GM19463 (cell line): ENCODE results near the gene RNF111.
"Not testable (repeated sequence)": the region's sequence is repeated elsewhere in the genome, so short reads cannot be mapped to it uniquely, and the experiment has no call there.

Experiments used
- ATAC-seq: cut with Tn5 transposase; IDR thresholded peaks from one replicate; pipeline ENCODE4 v1.9.1; 2021; ENCODE audit warnings: mild to moderate bottlenecking, moderate library complexity; ENCODE audit not compliant: unreplicated experiment

RNF111 gene

DNA sequence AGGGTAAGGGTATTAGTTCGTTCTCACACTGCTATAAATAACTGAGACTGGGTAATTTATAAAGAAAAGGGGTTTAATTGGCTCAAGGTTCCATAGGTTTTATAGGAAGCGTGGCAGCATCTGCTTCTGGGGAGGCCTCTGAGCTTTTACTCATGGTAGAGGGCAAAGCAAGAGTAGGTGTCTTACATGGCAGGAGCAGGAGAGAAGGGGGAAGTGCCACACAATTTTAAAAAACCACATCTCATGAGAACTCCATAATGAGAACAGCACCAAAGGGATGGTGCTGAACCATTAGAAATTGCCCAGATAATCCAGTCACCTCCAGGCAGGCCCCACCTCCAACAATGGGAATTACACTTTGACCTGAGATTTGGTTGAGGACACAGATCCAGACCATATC, 12.2 kb downstream of the RNF111 start:
- ATAC-seq: no peak

DNA sequence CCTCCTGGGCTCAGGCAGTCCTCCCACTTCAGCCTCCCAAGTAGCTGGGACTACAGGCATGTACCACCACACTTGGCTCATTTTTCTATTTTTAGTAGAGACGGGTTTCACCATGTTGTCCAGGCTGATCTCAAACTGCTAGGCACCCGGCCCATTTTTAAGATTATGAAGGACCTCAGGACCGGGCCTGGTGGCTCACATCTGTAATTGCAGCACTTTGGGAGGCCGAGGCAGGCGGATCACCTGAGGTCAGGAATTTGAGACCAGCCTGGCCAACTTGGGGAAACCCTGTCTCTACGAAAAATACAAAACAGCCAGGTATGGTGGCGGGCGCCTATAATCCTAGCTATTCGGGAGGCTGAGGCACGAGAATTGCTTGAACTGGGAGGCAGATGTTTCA, 12.8 kb downstream of the RNF111 start:
- not testable (repeated sequence) for ATAC-seq

DNA sequence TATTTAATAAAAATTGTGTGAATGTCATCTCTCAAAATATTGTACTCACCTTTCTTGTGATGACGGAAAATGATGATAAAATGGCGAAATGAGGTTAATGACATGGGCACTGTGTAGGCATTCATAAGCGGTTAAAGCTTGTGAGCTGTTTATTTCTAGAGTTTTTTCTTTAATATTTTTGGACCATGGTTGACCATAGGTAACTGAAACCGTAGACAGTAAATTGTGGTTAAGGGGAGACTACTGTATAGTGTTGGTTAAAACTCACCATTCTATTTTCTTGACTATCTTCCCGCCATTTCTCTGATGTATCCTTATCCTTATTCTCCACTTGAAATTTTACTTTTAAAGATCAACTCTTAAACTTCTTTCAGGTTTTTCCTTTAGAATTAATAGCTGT, 14.5 kb downstream of the RNF111 start:
- ATAC-seq: no peak

DNA sequence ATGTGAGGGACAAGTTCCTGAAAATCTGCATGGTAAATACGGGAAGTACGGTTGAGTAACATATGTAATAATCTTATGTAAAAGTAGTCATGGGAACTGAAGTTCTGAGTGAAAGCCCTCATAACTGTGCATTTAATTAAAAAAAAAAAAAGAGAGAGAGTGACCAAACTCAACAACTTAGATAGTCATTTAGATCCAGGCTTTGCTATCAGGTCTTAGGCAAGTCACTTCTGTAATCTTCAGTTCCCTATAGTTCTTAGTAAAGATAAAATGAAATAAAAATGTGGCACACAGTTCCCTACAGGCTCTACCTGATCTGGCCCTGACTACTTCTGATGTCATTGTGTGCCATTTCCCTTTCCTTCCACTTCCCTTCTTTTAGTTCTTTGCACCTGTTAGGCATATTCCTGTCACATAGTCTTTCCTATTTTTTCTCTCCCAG, 15.0 kb downstream of the RNF111 start:
- ATAC-seq: no peak

DNA sequence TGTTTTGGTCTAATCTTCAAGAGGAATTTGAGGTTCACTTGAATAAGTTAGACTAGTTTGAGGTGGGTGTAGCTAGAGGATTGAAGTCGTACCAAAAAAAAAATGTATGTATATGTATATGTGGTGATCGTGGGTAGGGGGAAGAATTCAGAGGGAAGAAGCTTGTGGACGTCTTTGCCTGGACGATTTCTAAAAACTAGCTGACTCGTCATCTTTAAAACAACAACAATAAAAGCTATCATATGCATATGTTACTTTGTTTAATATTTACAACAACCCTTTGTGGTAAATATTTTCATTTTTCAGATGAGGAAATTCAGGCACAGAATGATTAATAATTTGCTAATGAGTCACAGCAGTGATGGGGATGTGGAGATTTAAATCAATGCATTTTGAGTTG, 18.1 kb downstream of the RNF111 start:
- no peak for ATAC-seq

DNA sequence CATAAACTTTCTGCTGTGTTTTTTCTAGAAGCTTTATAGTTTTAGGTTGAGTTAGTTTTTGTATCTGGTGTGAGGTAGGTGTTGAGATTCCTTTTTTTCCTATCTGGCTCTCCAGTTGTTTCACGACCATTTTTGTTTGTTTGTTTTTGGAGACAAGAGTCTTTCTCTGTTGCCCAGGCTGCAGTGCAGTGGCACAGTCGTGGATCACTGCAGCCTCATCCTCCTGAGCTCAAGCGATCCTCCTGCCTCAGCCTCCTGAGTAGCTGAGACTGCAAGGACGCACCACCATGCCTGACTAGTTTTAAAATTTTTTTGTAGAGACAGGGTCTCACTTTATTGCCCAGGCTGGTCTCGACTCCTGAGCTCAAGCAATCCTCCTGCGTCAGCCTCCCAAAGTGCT, 20.6 kb downstream of the RNF111 start:
- no peak for ATAC-seq

DNA sequence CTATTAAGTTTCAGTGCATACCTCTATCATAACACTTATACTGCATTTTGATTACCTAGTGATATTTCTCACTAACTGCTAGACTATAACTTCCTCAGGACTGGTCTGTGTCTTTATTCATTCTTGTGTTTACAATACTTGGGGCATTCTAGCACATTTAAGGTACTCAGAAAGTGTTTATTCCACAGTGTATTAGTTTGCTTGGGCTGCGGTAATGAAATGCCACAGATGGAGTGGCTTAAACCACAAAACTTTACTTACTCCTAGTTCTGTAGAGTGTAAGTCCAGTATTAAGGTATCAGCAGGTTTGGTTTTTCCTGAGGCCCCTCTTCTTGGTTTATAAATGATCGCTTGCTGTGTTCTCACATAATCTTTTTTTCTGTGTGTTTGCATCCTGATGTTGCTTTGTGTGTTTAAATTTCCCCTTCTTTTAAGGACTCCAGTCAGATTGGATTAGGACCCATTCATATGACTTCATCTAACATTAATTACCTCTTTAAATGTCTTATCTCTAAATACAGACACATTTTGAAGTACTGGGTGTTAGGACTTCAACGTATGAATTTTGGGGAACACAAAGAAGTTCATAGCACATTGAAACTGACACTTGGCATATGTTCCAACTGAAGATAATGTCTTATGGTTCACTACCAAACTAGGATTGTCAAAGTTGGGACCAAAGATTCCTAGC, 23.9 kb downstream of the RNF111 start:
- no peak for ATAC-seq

DNA sequence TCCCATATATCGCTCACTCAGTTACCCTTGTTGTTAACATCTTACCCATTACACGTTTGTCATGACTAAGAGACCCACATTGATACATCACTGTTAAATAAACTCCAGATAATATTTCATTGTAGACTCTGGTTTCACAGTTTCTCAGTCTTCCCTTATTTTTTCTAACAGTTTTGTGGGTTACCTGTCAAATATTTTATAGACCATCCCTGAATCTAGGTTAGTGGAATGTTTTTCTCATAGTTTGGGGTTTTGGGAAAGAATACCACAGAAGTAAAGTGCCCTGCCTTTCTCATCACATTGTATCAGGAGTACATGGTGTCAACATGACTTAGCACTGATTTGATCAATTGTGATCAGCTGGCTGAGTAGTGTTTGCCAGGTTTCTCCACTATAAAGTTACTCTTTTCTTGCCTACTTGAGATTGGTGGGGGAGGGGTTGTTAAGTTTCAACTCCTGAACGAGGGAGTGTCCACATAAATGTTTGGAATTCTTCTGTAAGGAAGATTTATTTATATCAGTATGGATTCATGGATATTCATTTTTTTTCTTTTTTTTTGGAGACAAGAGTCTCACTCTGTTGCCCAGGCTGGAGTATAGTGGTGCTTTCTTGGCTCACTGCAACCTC, 25.9 kb downstream of the RNF111 start:
- no peak for ATAC-seq

DNA sequence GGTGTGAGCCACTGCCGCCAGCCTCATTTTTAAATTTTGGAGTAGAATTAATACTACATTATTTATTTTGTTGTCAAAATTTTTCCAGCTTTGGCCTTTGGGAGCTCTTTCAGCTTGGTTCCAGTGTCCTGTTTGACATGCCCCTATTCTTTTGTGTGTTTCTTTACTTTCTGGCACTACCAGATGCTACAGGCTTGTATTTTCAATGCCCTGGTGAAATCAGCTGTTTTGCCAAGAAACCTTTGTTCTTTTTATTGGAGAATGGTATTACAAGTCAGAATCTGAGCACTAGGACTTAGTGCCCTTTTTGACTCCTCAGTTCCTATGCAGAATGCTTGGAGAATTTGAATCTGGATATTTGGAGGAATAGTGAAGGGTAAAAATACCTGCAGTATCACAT, 26.6 kb downstream of the RNF111 start:
- ATAC-seq: no peak

DNA sequence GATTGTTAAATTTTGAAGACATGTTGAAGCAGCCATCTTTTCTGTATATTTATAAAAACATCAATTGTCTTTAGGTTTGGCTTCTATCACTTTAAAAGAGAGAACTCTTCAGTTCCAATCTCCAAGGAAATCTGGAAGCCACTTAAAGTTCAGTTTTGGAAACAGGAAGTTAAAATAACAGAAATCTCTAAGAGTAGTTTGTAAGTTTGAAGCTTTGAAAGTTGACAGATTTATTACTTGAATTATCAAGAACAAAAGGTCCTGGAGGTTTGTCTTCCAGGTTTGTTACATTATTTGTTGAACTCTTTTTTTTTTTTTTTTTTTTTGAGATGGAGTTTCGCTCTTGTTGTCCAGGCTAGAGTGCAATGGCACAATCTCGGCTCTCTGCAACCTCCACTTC, 30.0 kb downstream of the RNF111 start:
- no peak for ATAC-seq

DNA sequence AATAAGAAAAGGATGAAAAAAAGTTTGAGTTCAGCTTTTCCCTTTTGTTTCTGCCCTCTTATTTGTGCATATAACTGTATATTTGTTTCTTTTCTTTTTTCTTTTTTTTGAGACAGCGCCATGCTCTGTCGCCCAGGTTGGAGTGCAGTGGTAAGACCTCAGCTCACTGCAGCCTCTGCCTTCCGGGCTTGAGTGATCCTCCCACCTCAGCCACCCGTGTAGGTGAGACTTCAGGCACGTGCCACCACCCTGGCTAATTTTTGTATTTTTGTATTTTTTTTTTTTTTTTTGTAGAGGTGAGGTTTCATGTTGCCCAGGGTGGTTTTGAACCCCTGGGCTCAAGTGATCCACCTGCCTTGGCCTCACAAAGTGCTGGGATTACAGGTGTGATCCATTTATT, 31.4 kb downstream of the RNF111 start:
- ATAC-seq: no peak

DNA sequence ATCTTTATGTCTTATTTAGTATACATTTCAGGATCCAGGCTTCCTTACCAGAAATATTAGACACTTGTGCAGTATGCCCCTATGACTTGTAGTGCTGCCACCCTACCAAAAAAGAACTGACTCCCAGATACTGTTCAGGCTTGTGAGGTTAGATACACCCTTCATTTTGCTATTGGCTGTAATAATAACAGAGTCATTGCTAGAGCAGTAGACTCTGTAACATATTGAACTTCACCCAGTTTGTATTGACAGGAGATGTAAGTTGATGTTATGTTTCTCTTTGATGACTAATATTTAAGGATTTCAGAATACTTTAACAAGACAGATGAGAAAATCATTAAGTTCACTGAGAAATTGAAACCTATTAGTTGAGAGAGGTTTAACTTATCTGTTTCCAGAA, 32.9 kb downstream of the RNF111 start:
- ATAC-seq: no peak

DNA sequence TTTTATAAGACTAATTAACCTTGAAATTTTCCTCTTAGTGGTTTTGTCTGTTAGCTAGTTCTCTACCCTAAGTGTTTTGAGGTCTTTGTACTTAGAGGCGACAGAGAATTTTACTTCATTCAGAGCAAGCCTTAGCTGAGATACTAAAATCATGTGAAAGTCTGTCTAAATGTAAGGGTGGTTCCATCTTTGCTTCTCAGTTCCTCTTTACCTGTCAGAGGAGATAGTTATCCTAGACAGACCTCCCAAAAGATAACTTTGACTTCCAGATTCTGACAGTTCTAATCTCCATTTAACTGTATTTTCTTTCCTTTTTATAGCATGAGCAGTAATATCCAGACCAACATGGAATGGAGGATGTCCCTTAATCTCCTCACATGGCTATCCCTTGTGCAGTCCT, 34.7 kb downstream of the RNF111 start:
- no peak for ATAC-seq

DNA sequence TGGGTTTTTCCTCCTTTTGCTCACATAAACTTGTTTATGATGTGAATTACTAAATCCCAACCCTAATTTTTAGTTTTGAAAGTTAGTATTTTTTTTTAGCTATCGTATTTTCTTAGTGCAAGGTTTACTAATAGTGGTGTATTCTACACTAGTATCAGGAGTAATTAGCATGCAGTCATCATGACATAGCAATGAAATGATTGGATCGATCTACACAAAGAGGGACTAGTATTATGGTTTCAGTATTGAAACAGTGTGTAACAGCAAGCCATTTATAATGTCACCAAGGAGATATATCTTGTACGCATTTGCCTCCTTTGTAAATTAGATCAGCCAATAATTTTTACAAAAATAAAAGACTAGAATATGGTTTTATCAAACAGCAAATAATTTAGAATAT, 38.7 kb downstream of the RNF111 start:
- ATAC-seq: no peak

DNA sequence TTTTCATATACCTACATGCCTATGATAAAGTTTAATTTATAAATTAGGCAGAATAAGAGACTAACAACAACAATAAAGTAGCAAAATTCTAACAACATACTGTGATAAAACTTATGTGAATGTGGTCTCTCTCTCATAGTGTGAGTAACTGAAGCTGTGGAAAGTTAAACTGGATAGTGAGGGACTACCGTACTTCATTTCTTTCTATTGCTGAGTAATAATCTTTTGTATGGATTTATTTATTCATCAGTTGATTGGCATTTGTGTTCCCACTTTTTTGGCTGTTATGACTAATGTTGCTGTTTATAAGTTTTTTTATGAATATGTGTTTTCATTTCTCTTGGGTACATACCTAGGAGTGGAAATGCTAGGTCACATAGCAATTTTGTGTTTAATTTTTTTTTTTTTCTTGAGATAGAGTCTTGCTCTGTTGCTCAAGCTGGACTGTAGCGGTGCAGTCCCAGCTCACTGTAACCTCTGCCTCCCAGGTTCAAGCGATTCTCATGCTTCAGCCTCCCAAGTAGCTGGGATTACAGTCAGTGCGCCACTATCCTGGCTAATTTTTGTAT, 41.0 kb downstream of the RNF111 start:
- no peak for ATAC-seq

DNA sequence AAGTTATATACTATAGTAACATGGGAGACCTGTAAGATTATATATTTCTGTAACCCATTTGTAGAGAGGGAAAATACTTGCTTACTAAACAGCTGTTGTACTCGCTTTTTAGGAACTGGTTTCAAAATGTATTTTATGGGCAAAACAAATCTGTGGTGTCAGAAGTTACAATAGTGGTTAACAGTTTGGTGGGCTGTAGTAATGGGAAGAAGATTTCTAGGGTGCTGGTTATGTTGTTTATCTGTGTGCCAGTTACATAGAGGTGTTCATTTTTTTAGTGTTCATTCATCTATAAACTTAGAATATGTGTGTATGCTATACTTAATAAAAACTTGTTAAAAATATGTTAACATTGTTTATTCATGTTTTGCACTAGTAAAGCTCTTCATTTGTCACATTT, 42.1 kb downstream of the RNF111 start:
- no peak for ATAC-seq

DNA sequence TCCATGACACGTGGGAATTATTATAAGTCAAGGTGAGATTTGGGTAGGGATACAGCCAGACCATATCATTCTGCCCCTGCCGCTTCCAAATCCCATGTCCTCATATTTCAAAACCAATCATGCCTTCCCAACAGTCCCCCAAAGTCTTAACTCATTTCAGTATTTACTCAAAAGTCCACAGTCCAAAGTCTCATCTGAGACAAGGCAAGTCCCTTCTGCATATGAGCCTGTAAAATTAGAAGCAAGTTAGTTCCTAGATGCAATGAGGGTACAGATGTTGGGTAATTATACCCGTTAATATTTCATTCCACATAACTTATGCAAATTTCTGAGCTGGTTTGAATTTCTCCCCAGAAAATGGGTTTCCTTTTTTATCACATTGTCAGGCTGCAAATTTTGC, 47.7 kb downstream of the RNF111 start:
- no peak for ATAC-seq

DNA sequence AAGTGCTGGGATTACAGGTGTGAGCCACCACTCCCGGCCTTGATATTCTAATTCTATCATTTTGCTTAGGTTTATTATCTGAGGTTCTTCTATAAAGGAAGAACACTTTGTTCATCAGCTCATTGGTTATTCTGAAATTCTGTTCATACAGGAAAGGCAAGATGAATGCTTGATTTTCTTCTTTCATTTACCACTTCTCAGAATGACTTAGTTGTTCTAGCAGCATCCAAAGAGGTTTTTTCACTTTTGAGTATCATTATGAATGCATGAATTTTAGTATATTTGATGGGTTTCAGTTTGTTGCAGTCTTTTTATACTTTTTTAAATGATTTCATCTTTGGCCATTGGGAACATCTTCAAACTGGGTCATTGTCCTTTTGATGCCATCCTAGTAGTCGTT, 51.8 kb downstream of the RNF111 start:
- no peak for ATAC-seq

DNA sequence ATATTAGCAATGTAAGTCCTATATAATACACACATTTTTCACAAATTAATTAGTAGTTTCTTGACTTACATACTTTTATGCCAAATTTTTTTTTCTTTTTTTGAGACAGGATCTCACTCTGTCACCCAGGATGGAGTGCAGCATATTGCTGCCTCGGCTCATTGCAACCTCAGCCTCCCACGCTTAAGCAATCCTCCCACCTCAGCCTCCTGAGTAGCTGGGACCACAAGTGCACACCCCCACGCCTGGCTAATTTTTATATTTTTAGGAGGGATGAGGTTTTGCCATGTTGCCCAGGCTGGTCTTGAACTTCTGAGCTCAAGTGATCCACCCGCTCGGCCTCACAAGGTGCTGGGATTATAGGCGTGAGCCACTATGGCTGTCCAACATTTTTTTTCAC, 54.6 kb downstream of the RNF111 start:
- ATAC-seq: no peak

DNA sequence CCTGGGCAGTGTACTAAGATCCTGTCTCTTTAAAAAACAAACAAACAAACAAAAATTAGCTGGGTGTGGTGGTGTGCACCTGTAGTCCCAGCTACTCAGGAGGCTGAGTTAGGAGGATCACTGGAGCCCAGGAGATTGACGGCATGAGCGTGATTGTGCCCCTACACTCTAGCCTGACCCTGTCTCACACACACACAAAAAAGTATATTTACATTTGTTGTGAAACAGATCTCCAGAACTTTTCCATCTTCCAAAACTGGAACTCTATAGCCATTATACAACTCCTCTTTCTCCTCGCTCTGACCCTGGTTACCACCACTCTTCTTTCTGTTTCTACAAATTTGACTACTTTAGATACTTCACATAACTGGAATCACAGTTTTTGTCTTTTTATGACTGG, 61.4 kb downstream of the RNF111 start:
- ATAC-seq: no peak

DNA sequence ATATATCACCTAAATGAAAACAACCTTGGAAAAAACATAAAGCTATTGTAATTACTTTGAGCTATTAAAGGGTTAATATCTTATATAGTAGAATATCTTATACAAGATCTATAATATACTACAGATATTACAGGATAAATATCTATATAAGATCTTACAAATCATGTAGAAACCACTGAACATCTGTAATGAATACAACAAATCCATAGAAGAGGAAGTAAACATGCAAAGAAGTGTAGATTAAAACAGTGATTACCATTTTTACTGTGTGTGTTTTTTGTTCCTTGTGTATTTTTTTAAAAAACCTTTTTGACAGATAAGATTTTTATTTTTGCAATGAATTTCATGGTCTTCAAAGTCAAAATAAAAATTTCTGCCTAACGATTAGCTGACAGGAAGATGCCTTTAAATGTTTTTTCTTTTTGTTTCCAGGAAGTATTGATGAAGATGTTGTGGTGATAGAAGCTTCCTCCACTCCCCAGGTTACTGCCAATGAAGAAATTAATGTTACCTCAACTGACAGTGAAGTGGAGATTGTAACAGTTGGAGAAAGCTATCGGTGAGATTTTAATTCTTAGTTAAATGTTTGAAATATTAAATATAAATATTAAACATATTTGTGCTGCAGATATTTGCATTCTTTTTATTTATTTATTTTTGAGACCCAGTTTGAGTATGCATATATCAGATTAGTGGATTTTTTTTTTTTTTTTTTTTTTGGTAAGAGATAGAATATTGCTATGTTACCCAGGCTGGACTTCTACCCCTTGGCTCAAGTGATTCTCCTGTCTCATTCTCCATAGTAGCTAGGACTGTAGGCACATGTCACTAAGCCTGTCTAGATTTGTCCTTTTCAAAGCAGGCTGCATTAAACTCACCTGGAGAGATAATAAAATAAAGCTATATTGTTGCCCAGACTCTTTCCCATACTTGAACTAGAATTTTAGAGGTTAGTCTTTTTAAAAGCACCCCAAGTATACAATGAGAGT, 64.7 kb downstream of the RNF111 start:
- no peak for ATAC-seq
